Testis (tissue), 2 donors: ENCODE data around the gene AMOTL1.

Experiments
- POLR2A ChIP-seq: fragments of 450-650 bp; IDR thresholded peaks from one replicate; pipeline ENCODE4 v1.6.1; 2017; ENCODE audit warnings: antibody characterized with exemption, mild to moderate bottlenecking, moderate library complexity
- TF ChIP-seq, protein P1 (sequence below), 3 experiments: fragments of 450-650 bp in 2 of 3; fragments of 200-600 bp in 1 of 3; sonication (generic) in 1 of 3; IDR thresholded peaks; one replicate each; pipeline ENCODE4 v1.5.1; 2016 to 2019; ENCODE audit warnings: antibody characterized with exemption in 3 of 3, mild to moderate bottlenecking in 2 of 3, moderate library complexity in 1 of 3

DNA sequence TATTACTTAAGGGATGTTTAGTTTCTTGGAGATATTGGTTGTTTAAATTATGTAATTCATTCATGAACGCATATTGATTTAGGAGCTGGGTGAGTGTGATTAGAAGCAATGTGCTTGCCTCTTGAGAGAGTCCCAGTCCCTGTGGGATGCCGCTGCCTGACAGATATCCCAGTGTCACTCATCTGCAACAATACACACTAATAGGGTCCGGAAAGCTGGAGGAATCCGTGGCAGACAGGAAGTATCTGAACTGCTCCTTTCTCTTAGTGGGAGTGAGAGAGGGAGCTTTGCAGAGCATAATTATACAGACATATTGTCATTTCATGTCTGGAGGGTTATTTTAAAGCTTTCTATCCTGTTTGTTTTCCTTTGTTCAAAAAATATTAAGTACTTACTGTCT is 17.4 kb downstream of the AMOTL1 start:
- no peak for TF ChIP-seq POLR2A
- TF ChIP-seq, protein P1, sequence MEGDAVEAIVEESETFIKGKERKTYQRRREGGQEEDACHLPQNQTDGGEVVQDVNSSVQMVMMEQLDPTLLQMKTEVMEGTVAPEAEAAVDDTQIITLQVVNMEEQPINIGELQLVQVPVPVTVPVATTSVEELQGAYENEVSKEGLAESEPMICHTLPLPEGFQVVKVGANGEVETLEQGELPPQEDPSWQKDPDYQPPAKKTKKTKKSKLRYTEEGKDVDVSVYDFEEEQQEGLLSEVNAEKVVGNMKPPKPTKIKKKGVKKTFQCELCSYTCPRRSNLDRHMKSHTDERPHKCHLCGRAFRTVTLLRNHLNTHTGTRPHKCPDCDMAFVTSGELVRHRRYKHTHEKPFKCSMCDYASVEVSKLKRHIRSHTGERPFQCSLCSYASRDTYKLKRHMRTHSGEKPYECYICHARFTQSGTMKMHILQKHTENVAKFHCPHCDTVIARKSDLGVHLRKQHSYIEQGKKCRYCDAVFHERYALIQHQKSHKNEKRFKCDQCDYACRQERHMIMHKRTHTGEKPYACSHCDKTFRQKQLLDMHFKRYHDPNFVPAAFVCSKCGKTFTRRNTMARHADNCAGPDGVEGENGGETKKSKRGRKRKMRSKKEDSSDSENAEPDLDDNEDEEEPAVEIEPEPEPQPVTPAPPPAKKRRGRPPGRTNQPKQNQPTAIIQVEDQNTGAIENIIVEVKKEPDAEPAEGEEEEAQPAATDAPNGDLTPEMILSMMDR (IDR thresholded peaks at IDR 0.05) = no peak
